Stimulated activated CD4-positive, alpha-beta T cell treated with anti-CD3 and anti-CD28 coated beads, Interleukin-4, amount 100 ng/mL, for 4 hours (primary cell): ENCODE measurements around the gene HOXB6.
A peak's percentile ranks its signal among the peaks of the same experiment; 100 is the strongest.

Source experiments
- DNase-seq, 2 experiments: peaks; one replicate each; pipeline ENCODE4 v3.0.0-alpha.2; 2020

The HOXB6 gene

GRCh38 chr17:48621410-48622392, 16.9 kb upstream of the HOXB6 start:
- DNase-seq, result no peak

DNA sequence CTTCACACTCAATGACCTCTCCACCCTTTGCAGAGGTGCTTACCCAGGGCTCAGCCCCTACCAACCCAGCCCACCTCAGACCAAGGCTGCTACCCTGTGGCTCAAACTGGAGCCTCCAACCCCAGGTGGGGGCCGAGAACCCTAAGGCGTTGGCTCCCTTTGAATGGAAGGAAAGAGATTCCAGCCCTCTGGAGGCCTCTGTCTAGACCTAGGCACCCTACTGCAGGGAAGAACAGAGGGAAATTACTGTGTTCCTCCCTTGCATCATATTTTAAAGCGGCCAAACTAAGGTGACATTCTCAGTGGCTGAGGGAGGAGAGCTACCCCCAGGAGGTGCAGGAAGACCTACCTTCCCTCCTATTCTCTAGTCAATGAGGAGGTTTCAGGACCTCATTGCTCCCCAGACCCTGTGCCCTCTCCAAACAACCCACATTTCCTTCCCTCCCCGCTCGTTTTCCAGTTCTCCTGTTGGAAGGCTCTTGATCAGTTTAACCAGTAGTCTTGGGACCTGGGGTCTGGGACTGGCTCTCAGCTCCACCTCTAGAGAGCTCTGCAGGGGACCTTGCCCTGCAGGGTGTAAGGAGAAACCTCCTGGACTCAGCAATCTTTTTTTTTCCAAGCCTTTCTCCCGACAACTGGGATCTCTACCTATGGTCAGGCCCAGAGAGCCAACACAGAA, 15.8 kb upstream of the HOXB6 start:
- DNase-seq, result no peak

GRCh38 chr17:48619826-48620449, 15.2 kb upstream of the HOXB6 start:
- no peak for DNase-seq

DNA sequence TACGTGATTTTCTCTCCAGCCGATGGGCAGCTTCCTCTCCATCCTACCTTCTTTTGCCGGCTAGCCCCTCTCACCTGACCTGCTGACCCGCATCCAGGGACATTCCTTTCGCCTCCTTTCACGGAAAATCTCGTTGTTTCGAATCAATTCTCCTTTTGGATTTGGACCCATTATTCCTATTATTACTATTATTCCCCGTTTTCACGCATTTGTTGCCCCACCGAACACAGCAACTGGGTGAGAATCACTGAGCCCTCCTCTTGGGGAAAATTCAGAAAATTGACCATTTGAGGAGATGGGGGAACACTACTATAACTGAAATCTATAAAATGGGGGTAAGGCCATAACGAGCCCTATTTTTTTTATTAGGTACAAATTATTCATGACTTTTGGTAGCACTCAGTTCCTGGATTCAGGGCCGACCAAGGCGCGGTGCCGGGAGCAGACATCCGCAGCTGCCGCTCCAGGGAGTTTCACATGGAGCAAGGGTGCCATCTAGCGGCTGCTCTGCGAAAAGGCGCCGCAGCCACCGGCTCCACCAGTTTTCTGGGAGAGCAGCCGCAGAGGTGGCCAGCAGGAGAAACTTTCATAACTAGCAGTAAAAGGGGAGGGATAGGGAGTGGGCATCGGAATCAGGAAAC, 13.6 kb upstream of the HOXB6 start:
- DNase-seq, result peak; percentile 73 to 84

GRCh38 chr17:48617471-48618255, 12.9 kb upstream of the HOXB6 start:
- no peak for DNase-seq

DNA sequence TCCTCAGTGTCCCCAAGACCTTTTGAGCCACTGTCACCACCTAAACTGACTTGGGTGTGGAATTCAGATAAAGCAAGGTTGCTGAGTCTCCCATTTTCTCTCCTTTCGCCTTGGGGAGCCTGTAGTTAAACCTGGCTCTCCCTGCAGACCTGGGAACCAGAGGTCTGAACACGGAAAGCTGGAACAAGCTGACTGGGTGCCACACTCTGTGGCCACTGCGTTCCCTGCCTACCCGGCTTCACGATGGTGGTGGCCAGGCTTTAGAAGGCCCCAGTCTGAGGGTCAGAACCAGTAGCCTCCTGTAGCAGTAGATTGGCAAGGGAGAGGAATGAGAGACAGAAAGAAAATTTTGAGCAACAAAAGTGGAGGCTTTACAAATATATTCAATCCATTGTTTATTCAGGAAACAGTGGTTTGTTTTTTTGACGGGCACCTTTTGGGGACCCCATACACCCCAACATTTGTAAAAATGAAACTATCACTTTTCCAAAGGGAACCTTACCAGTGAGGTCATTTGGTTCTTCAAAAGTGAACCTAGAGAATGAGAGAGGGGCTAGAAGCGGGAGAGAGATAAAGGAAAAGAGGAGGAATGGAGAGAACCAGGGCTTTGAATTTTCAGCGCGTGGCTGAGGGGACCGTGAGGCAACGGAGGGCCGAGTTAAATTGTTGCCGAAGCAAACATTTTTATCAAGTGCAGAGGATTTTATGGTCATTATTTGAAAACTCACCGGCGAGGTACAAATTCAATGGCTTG, 12.1 kb upstream of the HOXB6 start:
- DNase-seq, result no peak

- no peak for DNase-seq
Measured at GRCh38 chr17:48615963-48616716, 11.4 kb upstream of the HOXB6 start.

DNA sequence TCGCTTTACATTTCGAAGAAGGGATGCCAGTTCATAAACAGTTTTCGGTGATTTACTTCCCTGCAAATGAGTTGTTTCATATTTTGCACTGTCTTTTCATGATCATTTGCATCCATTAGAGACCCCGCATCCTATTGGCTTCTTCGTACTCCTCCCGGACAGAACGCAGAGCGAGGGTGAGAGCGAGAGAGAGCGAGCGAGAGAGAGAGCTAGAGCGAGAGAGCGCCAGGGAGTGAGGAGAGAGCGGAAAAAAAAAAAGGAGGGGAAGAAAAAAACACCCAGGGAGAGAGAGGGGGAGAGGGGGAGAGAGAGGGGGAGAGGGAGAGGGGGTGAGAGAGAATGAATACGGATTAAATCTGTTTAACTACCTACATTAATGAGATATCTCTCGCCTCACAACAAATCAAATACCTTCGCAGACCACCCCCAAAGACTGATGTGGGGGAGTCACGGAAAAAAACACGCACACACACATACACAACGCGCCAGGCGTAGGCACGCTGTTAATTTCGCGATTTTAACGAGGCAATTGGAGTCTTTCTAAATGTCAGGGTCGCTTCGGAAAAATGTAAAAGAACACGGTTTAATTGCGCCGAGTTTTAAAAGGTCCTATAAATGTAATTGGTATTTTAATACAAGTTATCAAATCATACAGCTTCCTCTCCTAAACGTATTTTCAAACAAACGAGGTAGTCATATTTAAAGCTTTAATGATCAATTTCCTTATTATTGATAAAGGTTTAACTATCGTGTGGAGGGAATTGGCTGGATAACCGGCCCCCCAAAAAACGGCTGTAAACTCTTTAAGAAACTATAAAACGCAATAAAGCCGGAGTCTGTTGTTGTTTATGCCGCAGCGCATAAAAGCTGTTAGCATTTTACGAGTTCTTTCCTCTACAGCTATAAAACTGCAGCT, 10.5 kb upstream of the HOXB6 start, which contains the start of gene HOXB8:
TSS of gene HOXB8 (minus strand) at position 246 of the 916 bp plus-strand sequence. CDS start 588 bp downstream, outside the sequence.
- peak in 1 of 2 experiments; percentile 43 for DNase-seq

GRCh38 chr17:48613862-48614694, 9.3 kb upstream of the HOXB6 start:
- no peak for DNase-seq

DNA sequence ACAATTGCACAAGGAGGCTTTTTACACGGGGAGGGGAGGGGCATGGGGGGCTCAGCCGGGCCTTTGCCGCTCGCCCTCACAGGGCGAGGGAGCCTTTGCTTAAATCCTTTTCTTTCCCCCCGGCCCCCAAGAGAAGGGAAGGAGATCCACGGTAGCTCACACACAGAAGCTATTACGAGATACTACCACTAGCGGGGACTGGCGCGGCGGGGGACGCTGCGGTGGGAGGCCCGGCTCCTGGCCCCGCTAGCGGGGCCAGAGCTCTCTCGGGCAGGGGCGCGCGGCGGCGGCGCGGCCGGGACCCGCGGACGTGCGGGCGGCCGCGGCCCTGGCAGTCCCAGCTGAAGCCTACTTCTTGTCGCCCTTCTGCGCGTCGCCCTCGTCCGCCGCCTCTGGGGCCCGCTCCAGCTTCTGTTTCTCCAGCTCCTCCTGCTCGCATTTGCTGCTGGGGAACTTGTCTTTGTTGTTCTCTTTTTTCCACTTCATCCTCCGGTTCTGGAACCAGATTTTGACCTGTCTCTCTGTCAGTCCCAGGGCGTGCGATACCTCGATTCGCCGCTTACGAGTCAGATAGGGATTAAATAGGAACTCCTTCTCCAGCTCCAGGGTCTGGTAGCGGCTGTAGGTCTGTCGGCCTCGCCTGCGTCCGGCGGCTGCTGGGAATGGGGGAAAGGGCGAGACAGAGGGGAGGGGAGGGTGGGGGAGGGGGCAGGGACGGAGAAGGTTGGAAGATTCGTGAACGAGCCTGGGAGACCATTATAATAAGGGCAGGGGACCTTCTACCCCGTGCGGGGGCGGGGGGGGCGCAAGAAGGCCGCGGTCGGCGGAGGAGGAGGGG, 8.3 kb upstream of the HOXB6 start:
- DNase-seq, result peak in 1 of 2 experiments; percentile 45

- no peak for DNase-seq
Measured at GRCh38 chr17:48612456-48612853, 7.7 kb upstream of the HOXB6 start.

DNA sequence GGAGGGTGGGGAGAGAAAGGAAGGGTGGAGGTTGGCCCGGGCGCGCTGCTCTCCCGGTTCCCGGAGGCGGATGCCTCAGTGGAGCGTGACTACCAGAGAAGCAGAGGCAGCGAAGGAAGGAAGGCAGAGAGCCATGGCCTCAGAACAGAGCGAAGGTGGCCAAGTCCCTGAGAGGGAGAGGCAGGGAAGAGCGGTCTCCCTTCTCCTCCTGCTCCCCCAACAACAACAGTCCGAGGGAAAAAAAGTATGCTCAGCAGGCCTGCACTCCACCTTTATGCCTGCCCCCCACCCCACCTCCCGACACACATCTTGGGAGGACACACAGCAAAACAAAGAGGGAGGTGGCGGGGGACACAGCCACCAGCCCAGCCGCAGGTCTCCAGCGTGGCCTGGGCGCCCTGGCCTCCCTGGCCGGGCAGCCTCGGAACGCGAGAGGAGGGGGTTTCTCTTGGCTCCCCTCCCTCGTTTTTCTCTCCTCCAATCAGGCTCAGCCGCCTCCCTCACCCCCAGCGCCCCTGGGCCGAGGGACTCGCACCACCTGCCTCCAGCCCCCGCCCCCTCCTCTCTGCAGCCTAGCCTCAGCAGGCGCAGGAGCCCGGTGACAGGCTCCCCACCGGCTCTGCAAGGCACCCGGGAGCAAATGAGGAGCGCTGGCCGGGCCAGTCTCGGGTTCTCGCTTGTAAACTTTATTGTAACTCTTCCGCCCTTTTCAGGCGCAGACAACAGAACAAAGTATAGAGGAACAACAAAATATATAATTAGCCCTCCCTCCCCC, 7.1 kb upstream of the HOXB6 start:
- DNase-seq, result no peak

GRCh38 chr17:48611213-48611612, 6.4 kb upstream of the HOXB6 start:
- DNase-seq, result no peak

DNA sequence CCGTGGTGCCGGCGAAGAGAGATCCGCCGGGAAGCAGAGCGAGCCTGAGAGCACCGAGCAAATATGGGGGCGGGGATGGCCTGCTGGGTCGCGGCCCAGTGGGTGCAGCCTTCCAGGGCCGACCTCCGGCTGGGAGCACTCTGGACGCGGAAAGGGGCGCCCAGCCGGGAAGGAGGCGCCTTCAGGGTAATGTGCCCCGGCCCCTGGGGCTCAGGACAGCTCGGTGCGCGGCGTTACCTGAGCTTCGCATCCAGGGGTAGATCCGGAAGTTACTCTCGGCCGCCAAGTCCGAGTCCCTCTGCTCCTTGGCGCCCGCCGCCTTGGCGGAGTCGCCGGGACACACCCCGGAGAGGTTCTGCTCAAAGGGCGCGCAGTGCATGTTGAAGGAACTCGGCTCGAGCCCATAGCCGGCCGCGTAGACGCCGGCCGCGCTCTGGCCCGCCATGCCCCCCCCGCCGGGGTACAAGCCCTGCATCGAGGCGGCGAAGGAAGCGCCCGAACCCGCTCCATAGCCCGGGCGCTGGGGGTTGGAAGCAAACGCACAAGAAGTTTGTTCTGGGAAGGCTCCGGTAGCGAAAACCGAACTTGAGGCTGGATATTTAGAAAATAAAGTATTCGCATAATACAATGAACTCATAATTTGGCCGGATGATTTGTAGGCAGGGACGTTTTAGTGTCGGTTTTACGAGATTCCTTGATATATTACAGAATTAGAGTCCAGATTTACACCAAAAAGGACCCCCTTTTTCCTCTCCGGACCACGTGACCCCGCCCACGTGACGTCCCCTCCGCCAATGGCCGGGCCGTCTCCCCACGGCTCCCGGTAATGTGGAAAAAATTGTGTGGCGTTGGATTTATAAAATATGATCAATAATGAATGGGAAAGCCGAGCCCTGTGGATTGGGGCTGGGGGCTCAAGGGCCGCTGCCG, 5.8 kb upstream of the HOXB6 start, which contains the start of gene HOXB7:
TSS of gene HOXB7 (minus strand) at position 736 of the 930 bp plus-strand sequence. CDS start at position 637, 99 bp downstream.
- DNase-seq, result peak; percentile 38 to 62

DNA sequence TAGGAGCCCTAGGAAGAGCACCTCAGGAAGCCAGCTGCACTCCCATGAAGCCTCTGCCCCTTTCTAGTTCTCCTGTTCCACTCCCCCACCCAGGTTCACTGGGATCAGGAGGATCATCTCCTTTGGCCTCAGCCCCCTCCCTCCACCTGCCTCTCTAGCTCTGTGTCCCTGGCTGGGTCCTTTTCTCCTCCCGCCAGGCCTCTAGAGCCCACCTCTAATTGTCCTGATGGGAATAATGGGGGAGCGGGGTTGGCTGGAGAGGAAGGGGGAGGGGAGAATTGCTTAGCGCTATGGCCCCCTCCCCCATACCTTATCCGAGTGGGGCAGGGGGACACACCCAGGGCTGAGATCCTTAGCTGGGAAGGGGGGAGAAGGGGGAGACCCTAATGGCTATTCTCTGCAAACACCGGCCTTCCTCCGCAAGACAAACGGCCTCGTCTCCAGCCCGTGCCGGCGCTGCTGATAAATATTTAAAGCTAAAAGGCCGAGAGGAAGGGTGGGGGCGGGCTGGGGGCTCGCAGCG, 5.0 kb upstream of the HOXB6 start:
- DNase-seq, result no peak
